ENCODE data around the gene SYT7.
"Not testable (repeated sequence)": the region's sequence is repeated elsewhere in the genome, so short reads cannot be mapped to it uniquely, and the experiment has no call there.

SYT7 gene

GRCh38 chr11:61618978-61619377 lies 38.1 kb upstream of the SYT7 start:
- H3K9ac ChIP-seq (ENCODE audit: low read depth, low read length) = no peak overlapping the region
- H3K4me1 ChIP-seq (ENCODE audit: insufficient read depth, low read length) = peaks cover 3% of the 10 kb centered on the region
- H3K4me3 ChIP-seq (ENCODE audit: low read length) = no peak overlapping the region
- H3K36me3 ChIP-seq (ENCODE audit: insufficient read depth, low read depth, low read length) = no peaks in the 10 kb centered on the region
- no peaks in the 10 kb centered on the region for H3K9me3 ChIP-seq (ENCODE audit: insufficient read depth, low read depth, low read length)
- no peak overlapping the region for H3K27ac ChIP-seq (ENCODE audit: low read length)
- H3K27me3 ChIP-seq (ENCODE audit: insufficient read depth, low read length) = no peaks in the 10 kb centered on the region

- no peaks in the 10 kb centered on the region for H3K27me3 ChIP-seq (ENCODE audit: insufficient read depth, low read length)
- H3K9ac ChIP-seq (ENCODE audit: low read depth, low read length) = no peak overlapping the region
- no peak overlapping the region for H3K4me3 ChIP-seq (ENCODE audit: low read length)
- no peaks in the 10 kb centered on the region for H3K9me3 ChIP-seq (ENCODE audit: insufficient read depth, low read depth, low read length)
- H3K27ac ChIP-seq (ENCODE audit: low read length) = no peak overlapping the region
- peaks cover 3% of the 10 kb centered on the region for H3K4me1 ChIP-seq (ENCODE audit: insufficient read depth, low read length)
- no peaks in the 10 kb centered on the region for H3K36me3 ChIP-seq (ENCODE audit: insufficient read depth, low read depth, low read length)
Observed at GRCh38 chr11:61617515-61617914, 36.6 kb upstream of the SYT7 start.

- H3K27ac ChIP-seq (ENCODE audit: low read length) = no peak overlapping the region
- no peak overlapping the region for H3K9ac ChIP-seq (ENCODE audit: low read depth, low read length)
Observed at GRCh38 chr11:61616434-61616833, 35.6 kb upstream of the SYT7 start.

GRCh38 chr11:61614782-61615181 lies 33.9 kb upstream of the SYT7 start:
- not testable (repeated sequence) for H3K4me3 ChIP-seq (ENCODE audit: low read length); H3K27me3 ChIP-seq (ENCODE audit: insufficient read depth, low read length); H3K9me3 ChIP-seq (ENCODE audit: insufficient read depth, low read depth, low read length); H3K4me1 ChIP-seq (ENCODE audit: insufficient read depth, low read length); H3K9ac ChIP-seq (ENCODE audit: low read depth, low read length); H3K27ac ChIP-seq (ENCODE audit: low read length); H3K36me3 ChIP-seq (ENCODE audit: insufficient read depth, low read depth, low read length)

More at GRCh38 chr11:61616434-61616833, 35.6 kb upstream of the SYT7 start:
- Histone ChIP-seq H3K4me3 (ENCODE audit: low read length) (no peak overlapping the region), H3K36me3 (ENCODE audit: insufficient read depth, low read depth, low read length) (no peaks in the 10 kb centered on the region), H3K27me3 (ENCODE audit: insufficient read depth, low read length) (no peaks in the 10 kb centered on the region), H3K9me3 (ENCODE audit: insufficient read depth, low read depth, low read length) (no peaks in the 10 kb centered on the region), H3K4me1 (ENCODE audit: insufficient read depth, low read length) (no peaks in the 10 kb centered on the region; the same call in 1 of the 2 replicates)

- Histone ChIP-seq H3K9ac (ENCODE audit: low read depth, low read length) (no peak overlapping the region), H3K27me3 (ENCODE audit: insufficient read depth, low read length) (no peaks in the 10 kb centered on the region), H3K4me3 (ENCODE audit: low read length) (no peak overlapping the region), H3K4me1 (ENCODE audit: insufficient read depth, low read length) (no peaks in the 10 kb centered on the region; the same call in 1 of the 2 replicates), H3K36me3 (ENCODE audit: insufficient read depth, low read depth, low read length) (no peaks in the 10 kb centered on the region), H3K27ac (ENCODE audit: low read length) (no peak overlapping the region), H3K9me3 (ENCODE audit: insufficient read depth, low read depth, low read length) (no peaks in the 10 kb centered on the region)
Observed at GRCh38 chr11:61613870-61614269, 33.0 kb upstream of the SYT7 start.

- Histone ChIP-seq H3K4me1 (ENCODE audit: insufficient read depth, low read length) (no peaks in the 10 kb centered on the region), H3K27me3 (ENCODE audit: insufficient read depth, low read length) (no peaks in the 10 kb centered on the region), H3K4me3 (ENCODE audit: low read length) (no peak overlapping the region), H3K36me3 (ENCODE audit: insufficient read depth, low read depth, low read length) (no peaks in the 10 kb centered on the region), H3K9ac (ENCODE audit: low read depth, low read length) (no peak overlapping the region), H3K9me3 (ENCODE audit: insufficient read depth, low read depth, low read length) (no peaks in the 10 kb centered on the region), H3K27ac (ENCODE audit: low read length) (no peak overlapping the region)
Observed at GRCh38 chr11:61613051-61613450, 32.2 kb upstream of the SYT7 start.

GRCh38 chr11:61611309-61611708 lies 30.4 kb upstream of the SYT7 start:
- H3K4me1 ChIP-seq (ENCODE audit: insufficient read depth, low read length) = no peaks in the 10 kb centered on the region
- no peak overlapping the region for H3K27ac ChIP-seq (ENCODE audit: low read length)
- H3K9ac ChIP-seq (ENCODE audit: low read depth, low read length) = no peak overlapping the region
- no peak overlapping the region for H3K4me3 ChIP-seq (ENCODE audit: low read length)
- H3K27me3 ChIP-seq (ENCODE audit: insufficient read depth, low read length) = no peaks in the 10 kb centered on the region
- no peaks in the 10 kb centered on the region for H3K36me3 ChIP-seq (ENCODE audit: insufficient read depth, low read depth, low read length)
- no peaks in the 10 kb centered on the region for H3K9me3 ChIP-seq (ENCODE audit: insufficient read depth, low read depth, low read length)

- Histone ChIP-seq H3K4me3 (ENCODE audit: low read length) (no peak overlapping the region), H3K27me3 (ENCODE audit: insufficient read depth, low read length) (no peaks in the 10 kb centered on the region), H3K36me3 (ENCODE audit: insufficient read depth, low read depth, low read length) (no peaks in the 10 kb centered on the region), H3K27ac (ENCODE audit: low read length) (no peak overlapping the region), H3K9ac (ENCODE audit: low read depth, low read length) (no peak overlapping the region), H3K4me1 (ENCODE audit: insufficient read depth, low read length) (no peaks in the 10 kb centered on the region), H3K9me3 (ENCODE audit: insufficient read depth, low read depth, low read length) (no peaks in the 10 kb centered on the region)
Observed at GRCh38 chr11:61610905-61611304, 30.0 kb upstream of the SYT7 start.

- no peaks in the 10 kb centered on the region for H3K9me3 ChIP-seq (ENCODE audit: insufficient read depth, low read depth, low read length)
- no peak overlapping the region for H3K4me3 ChIP-seq (ENCODE audit: low read length)
- H3K9ac ChIP-seq (ENCODE audit: low read depth, low read length) = no peak overlapping the region
- H3K27me3 ChIP-seq (ENCODE audit: insufficient read depth, low read length) = no peaks in the 10 kb centered on the region
- H3K27ac ChIP-seq (ENCODE audit: low read length) = no peak overlapping the region
- H3K4me1 ChIP-seq (ENCODE audit: insufficient read depth, low read length) = no peaks in the 10 kb centered on the region
- no peaks in the 10 kb centered on the region for H3K36me3 ChIP-seq (ENCODE audit: insufficient read depth, low read depth, low read length)
Observed at GRCh38 chr11:61609980-61610366, 29.1 kb upstream of the SYT7 start.

- H3K4me1 ChIP-seq (ENCODE audit: insufficient read depth, low read length) = no peaks in the 10 kb centered on the region
- H3K27me3 ChIP-seq (ENCODE audit: insufficient read depth, low read length) = no peaks in the 10 kb centered on the region
- H3K9me3 ChIP-seq (ENCODE audit: insufficient read depth, low read depth, low read length) = no peaks in the 10 kb centered on the region
- H3K4me3 ChIP-seq (ENCODE audit: low read length) = no peak overlapping the region
- no peak overlapping the region for H3K27ac ChIP-seq (ENCODE audit: low read length)
- H3K36me3 ChIP-seq (ENCODE audit: insufficient read depth, low read depth, low read length) = no peaks in the 10 kb centered on the region
- H3K9ac ChIP-seq (ENCODE audit: low read depth, low read length) = no peak overlapping the region
Observed at GRCh38 chr11:61609000-61609979, 28.4 kb upstream of the SYT7 start.

GRCh38 chr11:61607920-61608599 lies 27.2 kb upstream of the SYT7 start:
- H3K27me3 ChIP-seq (ENCODE audit: insufficient read depth, low read length) = no peaks in the 10 kb centered on the region

GRCh38 chr11:61607426-61607825 lies 26.6 kb upstream of the SYT7 start:
- H3K36me3 ChIP-seq (ENCODE audit: insufficient read depth, low read depth, low read length) = no peaks in the 10 kb centered on the region
- no peaks in the 10 kb centered on the region for H3K4me1 ChIP-seq (ENCODE audit: insufficient read depth, low read length)
- H3K4me3 ChIP-seq (ENCODE audit: low read length) = no peak overlapping the region
- no peak overlapping the region for H3K27ac ChIP-seq (ENCODE audit: low read length)
- H3K9me3 ChIP-seq (ENCODE audit: insufficient read depth, low read depth, low read length) = no peaks in the 10 kb centered on the region
- no peak overlapping the region for H3K9ac ChIP-seq (ENCODE audit: low read depth, low read length)
- H3K27me3 ChIP-seq (ENCODE audit: insufficient read depth, low read length) = no peaks in the 10 kb centered on the region

More at GRCh38 chr11:61607920-61608599, 27.2 kb upstream of the SYT7 start:
- Histone ChIP-seq H3K4me3 (ENCODE audit: low read length) (no peak overlapping the region), H3K36me3 (ENCODE audit: insufficient read depth, low read depth, low read length) (no peaks in the 10 kb centered on the region), H3K9ac (ENCODE audit: low read depth, low read length) (no peak overlapping the region), H3K4me1 (ENCODE audit: insufficient read depth, low read length) (no peaks in the 10 kb centered on the region), H3K27ac (ENCODE audit: low read length) (no peak overlapping the region), H3K9me3 (ENCODE audit: insufficient read depth, low read depth, low read length) (no peaks in the 10 kb centered on the region)

All from iPS-20b (cell line).